BLaER1 treated with 17β-estradiol and CSF1 and Interleukin-3, amounts not matched to agents 10 nM and 100 nM (cell line): ENCODE results near the gene C19orf12.
A peak's percentile ranks its signal among the peaks of the same experiment; 100 is the strongest.

Source experiments
- H3K27ac ChIP-seq, 11 experiments: shearing (Covaris generic); formaldehyde crosslinking; 2 replicates each; pipeline ENCODE4 v1.8.1; 2022
- H3K27me3 ChIP-seq, 11 experiments: shearing (Covaris generic); formaldehyde crosslinking; 2 replicates each; pipeline ENCODE4 v1.8.1; 2022
- H3K36me3 ChIP-seq, 11 experiments: shearing (Covaris generic); formaldehyde crosslinking; 2 replicates each; pipeline ENCODE4 v1.8.1; 2022
- H3K4me1 ChIP-seq, 10 experiments: shearing (Covaris generic); formaldehyde crosslinking; 2 replicates each; pipeline ENCODE4 v1.8.1; 2022
- H3K4me2 ChIP-seq, 11 experiments: shearing (Covaris generic); formaldehyde crosslinking; 2 replicates each; pipeline ENCODE4 v1.8.1; 2022
- H3K4me3 ChIP-seq, 10 experiments: shearing (Covaris generic); formaldehyde crosslinking; 2 replicates each; pipeline ENCODE4 v1.8.1; 2022
- H3K9ac ChIP-seq, 11 experiments: shearing (Covaris generic); formaldehyde crosslinking; 2 replicates each; pipeline ENCODE4 v1.8.1; 2022
- H3K9me3 ChIP-seq, 11 experiments: shearing (Covaris generic); formaldehyde crosslinking; replicated peaks in 1 of 11; 2 replicates each; pipeline ENCODE4 v1.8.1; 2022
- H4K20me1 ChIP-seq, 11 experiments: shearing (Covaris generic); formaldehyde crosslinking; 2 replicates each; pipeline ENCODE4 v1.8.1; 2022
- Cebpa-rat ChIP-seq, 11 experiments: shearing (Covaris generic); IDR thresholded peaks; 2 replicates each; pipeline ENCODE4 v1.8.1; 2022

C19orf12 gene

GRCh38 chr19:29704562-29705558 is 10.2 kb downstream of the C19orf12 start:
- peaks cover 71 to 86% (median 76%) of the 10 kb centered on the region in 11 experiments for H3K36me3 ChIP-seq
- no peak overlapping the region for H3K27ac ChIP-seq
- no peak overlapping the region for H3K4me2 ChIP-seq
- H4K20me1 ChIP-seq: peaks cover 21 to 96% (median 69%) of the 10 kb centered on the region in 11 experiments; a peak in 20 of 22 replicates
- H3K4me1 ChIP-seq: peaks cover 0 to 14% (median 6%) of the 10 kb centered on the region in 10 experiments; a peak in 15 of 20 replicates
- H3K9ac ChIP-seq: no peak overlapping the region
- H3K27me3 ChIP-seq: no peaks in the 10 kb centered on the region
- no peaks in the 10 kb centered on the region for H3K9me3 ChIP-seq
- no peak for TF ChIP-seq Cebpa-rat (IDR thresholded peaks at IDR 0.05)
- H3K4me3 ChIP-seq: no peak overlapping the region

- H3K27me3 ChIP-seq: no peaks in the 10 kb centered on the region
- H3K27ac ChIP-seq: no peak overlapping the region
- H3K9ac ChIP-seq: no peak overlapping the region
- TF ChIP-seq Cebpa-rat (IDR thresholded peaks at IDR 0.05): no peak
- H3K36me3 ChIP-seq: peaks cover 57 to 69% (median 64%) of the 10 kb centered on the region in 11 experiments
- peaks cover 4 to 77% (median 51%) of the 10 kb centered on the region in 11 experiments; a peak in 18 of 22 replicates for H4K20me1 ChIP-seq
- H3K4me1 ChIP-seq: peaks cover 0 to 5% (median 0%) of the 10 kb centered on the region in 10 experiments; a peak in 1 of 20 replicates
- no peaks in the 10 kb centered on the region for H3K9me3 ChIP-seq
- H3K4me2 ChIP-seq: no peak overlapping the region
- H3K4me3 ChIP-seq: no peak overlapping the region
These were observed 12.1 kb downstream of the C19orf12 start for GRCh38 chr19:29702963-29703320.

GRCh38 chr19:29702161-29702962 is 12.7 kb downstream of the C19orf12 start:
- H3K9ac ChIP-seq: no peak overlapping the region
- no peaks in the 10 kb centered on the region for H3K27me3 ChIP-seq
- H3K27ac ChIP-seq: no peak overlapping the region
- peaks cover 0 to 5% (median 0%) of the 10 kb centered on the region in 10 experiments; a peak in 1 of 20 replicates for H3K4me1 ChIP-seq
- H3K36me3 ChIP-seq: peaks cover 53 to 63% (median 58%) of the 10 kb centered on the region in 11 experiments
- TF ChIP-seq Cebpa-rat (IDR thresholded peaks at IDR 0.05): no peak
- no peak overlapping the region for H3K4me3 ChIP-seq
- H4K20me1 ChIP-seq: peaks cover 4 to 72% (median 49%) of the 10 kb centered on the region in 11 experiments; a peak in 18 of 22 replicates
- H3K9me3 ChIP-seq: no peaks in the 10 kb centered on the region; a peak in 1 of 22 replicates
- no peak overlapping the region for H3K4me2 ChIP-seq

GRCh38 chr19:29700498-29700897 is 14.6 kb downstream of the C19orf12 start:
- no peak for TF ChIP-seq Cebpa-rat (IDR thresholded peaks at IDR 0.05)
- no peak overlapping the region for H3K27ac ChIP-seq

GRCh38 chr19:29699861-29700260 is 15.2 kb downstream of the C19orf12 start:
- no peak overlapping the region for H3K27ac ChIP-seq
- peaks cover 0 to 16% (median 10%) of the 10 kb centered on the region in 11 experiments; a peak in 9 of 22 replicates for H3K9me3 ChIP-seq
- H3K4me1 ChIP-seq: peaks cover 2 to 9% (median 4%) of the 10 kb centered on the region in 10 experiments; a peak in 17 of 20 replicates
- H3K9ac ChIP-seq: peak overlapping the region in 1 of 11 experiments; percentile 24; a peak in 2 of 22 replicates
- H3K4me3 ChIP-seq: no peak overlapping the region
- TF ChIP-seq Cebpa-rat (IDR thresholded peaks at IDR 0.05): no peak
- peaks cover 0 to 54% (median 29%) of the 10 kb centered on the region in 11 experiments; a peak in 17 of 22 replicates for H4K20me1 ChIP-seq
- no peaks in the 10 kb centered on the region for H3K27me3 ChIP-seq
- H3K4me2 ChIP-seq: no peak overlapping the region; a peak in 1 of 22 replicates
- H3K36me3 ChIP-seq: peaks cover 28 to 38% (median 33%) of the 10 kb centered on the region in 11 experiments

More at GRCh38 chr19:29700498-29700897, 14.6 kb downstream of the C19orf12 start:
- H3K27me3 ChIP-seq: no peaks in the 10 kb centered on the region
- no peak overlapping the region for H3K9ac ChIP-seq
- peaks cover 0 to 54% (median 34%) of the 10 kb centered on the region in 11 experiments; a peak in 17 of 22 replicates for H4K20me1 ChIP-seq
- no peak overlapping the region for H3K4me3 ChIP-seq
- H3K9me3 ChIP-seq: peaks cover 0 to 13% (median 9%) of the 10 kb centered on the region in 11 experiments; a peak in 9 of 22 replicates
- H3K4me2 ChIP-seq: no peak overlapping the region
- H3K36me3 ChIP-seq: peaks cover 35 to 44% (median 40%) of the 10 kb centered on the region in 11 experiments
- H3K4me1 ChIP-seq: peaks cover 0 to 5% (median 0%) of the 10 kb centered on the region in 10 experiments; a peak in 1 of 20 replicates

GRCh38 chr19:29697523-29698261 is 17.4 kb downstream of the C19orf12 start:
- Histone ChIP-seq H3K9me3 (peaks cover 0 to 16% (median 10%) of the 10 kb centered on the region in 11 experiments; a peak in 9 of 22 replicates), H3K4me1 (peaks cover 8 to 30% (median 23%) of the 10 kb centered on the region in 10 experiments), H3K4me3 (no peak overlapping the region), H3K27me3 (no peaks in the 10 kb centered on the region), H3K27ac (no peak overlapping the region), H4K20me1 (peaks cover 0 to 44% (median 21%) of the 10 kb centered on the region in 11 experiments; a peak in 17 of 22 replicates), H3K9ac (no peak overlapping the region), H3K36me3 (peaks cover 9 to 16% (median 14%) of the 10 kb centered on the region in 11 experiments), H3K4me2 (no peak overlapping the region)
- no peak for TF ChIP-seq Cebpa-rat (IDR thresholded peaks at IDR 0.05)

GRCh38 chr19:29696565-29696846 is 18.6 kb downstream of the C19orf12 start:
- no peaks in the 10 kb centered on the region for H3K27me3 ChIP-seq
- no peak overlapping the region for H3K4me2 ChIP-seq
- H3K9me3 ChIP-seq: peaks cover 0 to 16% (median 10%) of the 10 kb centered on the region in 11 experiments; a peak in 9 of 22 replicates
- H4K20me1 ChIP-seq: peaks cover 0 to 33% (median 13%) of the 10 kb centered on the region in 11 experiments; a peak in 14 of 22 replicates
- H3K27ac ChIP-seq: no peak overlapping the region
- H3K4me1 ChIP-seq: peaks cover 8 to 32% (median 24%) of the 10 kb centered on the region in 10 experiments
- H3K9ac ChIP-seq: no peak overlapping the region
- no peak overlapping the region for H3K4me3 ChIP-seq
- peaks cover 0 to 4% (median 2%) of the 10 kb centered on the region in 11 experiments; a peak in 10 of 22 replicates for H3K36me3 ChIP-seq
- no peak for TF ChIP-seq Cebpa-rat (IDR thresholded peaks at IDR 0.05)
